Stimulated activated CD4-positive, alpha-beta T cell treated with anti-CD3 and anti-CD28 coated beads, Interleukin-2, amount 100 ng/mL, for 48 hours (primary cell): ENCODE results near the gene GPN1.
"Not testable (repeated sequence)": the region's sequence is repeated elsewhere in the genome, so short reads cannot be mapped to it uniquely, and the experiment has no call there.

Experiments
- DNase-seq, 2 donors: peaks; one replicate each; pipeline ENCODE4 v3.0.0-alpha.2; 2020

The GPN1 gene

GRCh38 chr2:27672723-27673486 is 44.1 kb downstream of the GPN1 start:
- DNase-seq, result no peak

DNA sequence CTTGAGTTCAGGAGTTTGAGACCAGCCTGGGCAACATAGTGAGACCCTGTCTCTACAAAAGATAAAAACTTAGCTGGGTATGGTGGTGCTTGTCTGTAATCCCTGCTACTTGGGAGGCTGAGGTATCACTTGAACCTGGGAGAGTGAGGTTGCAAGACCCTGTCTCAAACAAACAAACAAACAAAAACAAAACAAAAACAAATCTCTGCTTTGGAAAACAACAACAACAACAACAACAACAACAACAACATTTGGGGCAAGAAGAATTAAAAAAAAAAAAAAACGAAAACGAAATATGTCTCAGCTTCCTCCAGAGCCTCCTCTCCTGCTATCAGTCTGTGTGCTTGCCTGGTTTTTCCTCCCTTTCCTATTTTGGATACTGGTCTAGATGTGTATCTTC is 51.7 kb downstream of the GPN1 start:
- DNase-seq, result no peak

GRCh38 chr2:27681841-27682240 is 53.0 kb downstream of the GPN1 start:
- DNase-seq, result no peak

DNA sequence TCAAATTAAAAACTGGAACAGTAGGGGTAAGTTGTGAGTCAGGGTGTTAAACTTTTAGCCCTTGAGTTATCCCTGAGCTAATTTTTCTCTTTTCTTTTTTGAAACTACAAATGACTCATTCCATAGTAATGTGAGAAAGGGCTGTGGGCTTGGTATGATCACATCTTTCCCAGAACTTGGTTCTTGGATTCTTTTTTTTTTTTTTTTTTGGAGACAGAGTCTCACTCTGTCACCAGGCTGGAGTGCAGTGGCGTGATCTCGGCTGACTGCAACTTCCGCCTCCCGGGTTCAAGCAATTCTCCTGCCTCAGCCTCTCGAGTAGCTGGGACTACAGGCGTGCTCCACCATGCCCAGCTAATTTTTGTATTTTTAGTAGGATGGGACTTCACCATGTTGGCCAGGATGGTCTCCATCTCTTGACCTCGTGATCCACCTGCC is 53.5 kb downstream of the GPN1 start:
- DNase-seq, result not testable (repeated sequence)

DNA sequence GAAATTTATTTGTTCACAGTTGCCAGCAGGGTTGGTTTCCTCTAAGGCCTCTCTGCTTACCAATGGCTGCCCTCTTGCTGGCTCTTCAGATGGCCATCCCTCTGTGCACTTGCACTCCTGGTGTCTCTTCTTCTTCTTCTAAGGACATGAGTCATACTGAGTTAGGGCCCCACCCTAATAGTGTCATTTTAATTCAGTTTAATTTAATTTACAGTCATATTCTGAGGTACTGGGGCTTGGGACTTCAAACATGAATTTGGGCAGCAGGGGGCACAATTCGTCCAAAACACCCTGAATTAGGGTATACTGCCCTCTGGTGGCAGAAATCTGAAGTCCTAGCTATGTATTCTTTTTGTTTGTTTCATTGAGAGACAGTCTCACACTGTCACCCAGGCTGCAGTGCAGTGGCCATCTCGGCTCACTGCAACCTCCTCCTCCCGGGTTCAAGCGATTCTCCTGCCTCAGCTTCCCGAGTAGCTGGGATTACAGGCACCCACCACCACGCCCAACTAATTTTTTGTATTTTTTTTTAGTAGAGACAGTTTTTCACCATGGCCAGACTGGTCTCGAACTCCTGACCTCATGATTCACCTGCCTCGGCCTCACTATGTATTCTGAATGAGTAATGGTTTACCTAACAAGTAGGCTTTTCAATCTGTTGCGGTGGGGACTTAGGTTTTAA is 54.7 kb downstream of the GPN1 start:
- DNase-seq, result peak; percentile 94 to 98

GRCh38 chr2:27685006-27685405 is 56.2 kb downstream of the GPN1 start:
- DNase-seq, result not testable (repeated sequence)

- no peak for DNase-seq
Measured at GRCh38 chr2:27685577-27685976, 56.7 kb downstream of the GPN1 start.

- no peak for DNase-seq
Measured at GRCh38 chr2:27687232-27687631, 58.4 kb downstream of the GPN1 start.

- DNase-seq, result no peak
Measured at GRCh38 chr2:27689424-27689823, 60.6 kb downstream of the GPN1 start.

DNA sequence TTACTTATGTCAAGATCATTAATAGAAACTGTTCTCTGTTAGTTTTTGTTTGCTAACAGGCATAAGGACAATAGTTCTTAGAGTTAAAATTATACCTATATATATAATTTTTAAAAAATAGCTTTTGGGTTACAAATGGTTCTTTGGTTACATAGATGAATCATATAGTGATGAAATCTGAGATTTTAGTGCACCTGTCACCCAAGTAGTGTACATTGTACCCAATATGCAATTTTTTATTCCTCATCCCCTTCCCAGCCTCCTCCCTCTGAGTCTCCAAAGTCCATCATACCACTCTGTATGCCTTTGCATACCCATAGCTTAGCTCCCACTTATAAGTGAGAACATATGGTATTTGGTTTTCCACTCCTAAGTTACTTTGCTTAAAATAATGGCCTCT is 61.2 kb downstream of the GPN1 start:
- no peak for DNase-seq

- DNase-seq, result no peak
Measured at GRCh38 chr2:27697660-27698059, 68.8 kb downstream of the GPN1 start.
